NCI-H1105 treated with DMSO at 0.1 percent for 48 hours (cell line): ENCODE results near the gene WWOX.
"Not testable (repeated sequence)": the region's sequence is repeated elsewhere in the genome, so short reads cannot be mapped to it uniquely, and the experiment has no call there.

ENCODE experiments used
- DNase-seq: peaks from one replicate; lab custom pipeline; 2025; lab: John Stamatoyannopoulos, UW

WWOX gene

GRCh38 chr16:79212114-79212791 lies 1112.8 kb downstream of the WWOX start:
- no peak for DNase-seq

- DNase-seq, result no peak
Observed at GRCh38 chr16:79213214-79213613, 1113.8 kb downstream of the WWOX start.

- no peak for DNase-seq
Observed at GRCh38 chr16:79215289-79215688, 1115.8 kb downstream of the WWOX start.

- no peak for DNase-seq
Observed at GRCh38 chr16:79217375-79218011, 1118.0 kb downstream of the WWOX start.

- no peak for DNase-seq
Observed at GRCh38 chr16:79218351-79218750, 1118.9 kb downstream of the WWOX start.

- DNase-seq, result not testable (repeated sequence)
Observed at GRCh38 chr16:79225994-79226393, 1126.5 kb downstream of the WWOX start.

- no peak for DNase-seq
Observed at GRCh38 chr16:79229361-79229760, 1129.9 kb downstream of the WWOX start.

- DNase-seq, result not testable (repeated sequence)
Observed at GRCh38 chr16:79245700-79246099, 1146.2 kb downstream of the WWOX start.

- DNase-seq, result peak; percentile 3
Observed at GRCh38 chr16:79247386-79247785, 1147.9 kb downstream of the WWOX start.

DNA sequence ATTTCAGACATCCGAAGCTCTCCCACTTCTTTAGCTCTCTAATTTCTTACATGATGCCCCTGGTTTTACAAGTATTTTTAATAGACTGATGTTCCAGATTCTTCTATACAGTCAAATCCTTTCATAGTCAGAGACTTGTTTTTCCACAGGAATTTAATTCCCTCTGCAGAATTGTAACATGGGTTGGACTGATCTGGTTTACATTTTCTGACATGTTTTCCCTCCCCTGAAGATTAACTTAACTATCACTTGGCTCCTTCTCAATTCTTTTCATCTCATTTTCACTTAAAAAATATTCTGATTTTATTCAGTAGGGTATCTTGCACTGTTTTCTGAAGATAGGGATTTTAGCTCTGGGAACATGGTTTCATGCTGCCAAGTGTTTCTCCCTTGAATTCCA lies 1148.9 kb downstream of the WWOX start:
- DNase-seq, result no peak

- DNase-seq, result peak; percentile 1
Observed at GRCh38 chr16:79250502-79251098, 1151.1 kb downstream of the WWOX start.

- no peak for DNase-seq
Observed at GRCh38 chr16:79253100-79253631, 1153.7 kb downstream of the WWOX start.

DNA sequence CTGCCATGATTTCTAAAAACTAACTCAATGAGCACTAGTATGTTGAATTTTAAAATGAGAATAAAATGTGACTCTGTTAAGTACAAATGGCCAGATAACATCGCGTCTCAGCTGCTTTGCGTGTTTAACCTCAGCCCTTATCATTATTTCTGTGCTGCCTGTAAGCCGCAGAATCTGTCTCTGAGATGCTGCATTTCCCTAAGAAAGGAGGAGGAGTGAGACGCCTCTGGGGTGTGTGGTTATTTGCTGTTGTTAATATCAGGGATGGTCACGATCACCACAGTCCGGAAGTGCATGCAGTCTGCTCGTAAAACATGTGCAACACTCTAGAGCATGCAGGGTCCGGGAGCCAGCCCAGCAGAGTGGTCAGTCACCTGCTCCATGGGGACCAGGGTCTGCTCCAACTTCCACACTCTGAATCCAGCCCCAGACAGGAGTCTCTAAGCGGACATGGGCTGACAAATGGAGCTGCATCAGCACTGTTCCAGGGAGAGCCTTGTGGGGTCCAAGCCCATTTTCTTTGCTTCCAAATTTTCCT lies 1158.6 kb downstream of the WWOX start:
- DNase-seq, result no peak

DNA sequence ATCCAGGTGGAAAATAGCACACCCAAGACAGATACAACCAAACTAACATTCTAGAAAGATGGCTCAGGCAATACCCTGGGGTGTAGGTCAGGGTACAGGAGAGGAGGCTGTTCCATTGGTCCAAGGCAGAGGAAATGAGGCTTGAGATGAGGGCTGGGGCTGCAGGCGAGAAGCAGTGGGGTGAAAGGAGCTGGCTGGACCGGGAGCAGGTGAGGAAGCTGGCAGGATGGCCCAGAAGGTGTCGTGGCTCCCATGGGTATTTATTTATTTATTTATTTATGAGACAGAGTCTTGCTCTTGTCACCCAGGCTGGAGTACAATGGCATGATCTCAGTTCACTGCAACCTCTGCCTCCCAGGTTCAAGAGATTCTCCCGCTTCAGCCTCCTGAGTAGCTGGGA lies 1161.4 kb downstream of the WWOX start:
- not testable (repeated sequence) for DNase-seq

- no peak for DNase-seq
Observed at GRCh38 chr16:79261481-79261940, 1162.1 kb downstream of the WWOX start.

GRCh38 chr16:79261944-79262552 lies 1162.6 kb downstream of the WWOX start:
- DNase-seq, result no peak
